Sciatic nerve (tissue), 2 donors: ENCODE measurements around the gene TIMM8A. TPM values are rescaled to one million over a fixed set of nuclear protein-coding genes. Genes with fewer than 3 reads are reported as not detected.
A peak's percentile ranks its signal among the peaks of the same experiment; 100 is the strongest.
"Not testable (repeated sequence)": the region's sequence is repeated elsewhere in the genome, so short reads cannot be mapped to it uniquely, and the experiment has no call there.

ENCODE experiments used
- ATAC-seq: fragments of 200-7000 bp; cut with Tn5 transposase; one replicate; pipeline ENCODE4 v1.9.1; 2020; ENCODE audit warnings: mild to moderate bottlenecking, moderate library complexity
- DNase-seq: peaks from one replicate; pipeline ENCODE4 v3.0.0-alpha.2; 2020; ENCODE audit warnings: low spot score
- intact Hi-C: fragments of 100-400 bp; cut with DNase I; formaldehyde crosslinking; loops from one replicate; pipeline ENCODE4 v1.14.2; 2022
- total RNA-seq: library from RNA; stranded (reverse); fragmentation: NEBNext Ultra II Directional; extraction: Animal tissue kit (Norgen Biotek cat#: 25700); gene quantifications from one replicate; pipeline ENCODE4 v1.2.1, GENCODE V29; 2021
- donor health status: DM: no; HTN: no; CAD: no.
- donor health status: DM: no; HTN: no; CAD: no.

The TIMM8A gene
- total RNA-seq, 1 donor from 2014 or later = 6.1 TPM

- ATAC-seq (no peak), DNase-seq (no peak)
- intact Hi-C loops = loop anchor here (10.0 kb wide), 1 partner anchor 1128 kb away; no protein-coding TSS in a partner anchor
Observed at GRCh38 chrX:101362757-101363156, 14.2 kb upstream of the TIMM8A start.

GRCh38 chrX:101362116-101362515 lies 13.6 kb upstream of the TIMM8A start:
- intact Hi-C loops = loop anchor here (10.0 kb wide), 1 partner anchor 1127 kb away; no protein-coding TSS in a partner anchor
- DNase-seq (no peak), ATAC-seq (no peak)

DNA sequence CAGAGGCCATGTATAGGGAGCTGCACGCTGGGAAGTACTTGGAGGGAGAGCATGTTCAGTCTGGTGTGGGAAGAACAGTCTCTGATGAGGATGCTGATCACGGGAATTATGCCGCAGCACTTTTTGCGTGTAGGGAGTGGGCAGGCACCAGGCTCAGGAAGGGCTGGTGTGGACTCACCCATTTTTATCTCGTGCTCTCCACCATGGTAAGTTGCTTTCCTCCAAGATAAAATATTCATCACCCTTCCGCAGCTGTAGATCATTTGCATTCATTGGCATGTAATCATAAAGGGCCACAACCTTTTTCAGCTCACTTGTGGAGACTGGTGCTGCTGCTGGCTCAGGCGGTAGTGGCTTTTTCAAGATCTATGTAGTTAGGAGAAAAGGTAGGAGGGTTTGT lies 11.8 kb upstream of the TIMM8A start:
- DNase-seq (no peak), ATAC-seq (no peak)
- intact Hi-C loops = loop anchor here (10.0 kb wide), 1 partner anchor 1126 kb away; no protein-coding TSS in a partner anchor

GRCh38 chrX:101359966-101360365 lies 11.4 kb upstream of the TIMM8A start:
- intact Hi-C loops = loop anchor here (10.0 kb wide), 1 partner anchor 1125 kb away; no protein-coding TSS in a partner anchor
- DNase-seq (no peak), ATAC-seq (no peak)

GRCh38 chrX:101357166-101357795 lies 8.7 kb upstream of the TIMM8A start:
- intact Hi-C loops = no loop called here
- ATAC-seq (no peak), DNase-seq (no peak)

DNA sequence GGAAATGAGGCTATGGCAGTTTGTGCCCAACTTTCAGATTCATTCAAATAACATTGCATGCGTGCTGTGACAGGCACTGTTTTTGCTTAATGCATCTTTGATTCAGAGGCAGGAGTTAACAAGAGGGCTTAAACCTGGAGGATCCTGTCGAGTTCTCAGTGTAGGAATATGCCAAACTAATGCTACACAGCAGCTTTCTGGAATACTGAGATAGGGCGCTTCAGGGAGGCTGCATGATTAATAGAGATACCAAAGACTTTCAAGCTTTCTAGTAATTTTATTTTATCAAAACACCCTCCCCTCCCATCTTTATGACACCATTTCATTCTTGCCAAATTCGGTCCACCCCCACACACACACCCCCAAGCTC lies 636 bp upstream of the TIMM8A start:
- DNase-seq (no peak), ATAC-seq (no peak)
- intact Hi-C loops = no loop called here

DNA sequence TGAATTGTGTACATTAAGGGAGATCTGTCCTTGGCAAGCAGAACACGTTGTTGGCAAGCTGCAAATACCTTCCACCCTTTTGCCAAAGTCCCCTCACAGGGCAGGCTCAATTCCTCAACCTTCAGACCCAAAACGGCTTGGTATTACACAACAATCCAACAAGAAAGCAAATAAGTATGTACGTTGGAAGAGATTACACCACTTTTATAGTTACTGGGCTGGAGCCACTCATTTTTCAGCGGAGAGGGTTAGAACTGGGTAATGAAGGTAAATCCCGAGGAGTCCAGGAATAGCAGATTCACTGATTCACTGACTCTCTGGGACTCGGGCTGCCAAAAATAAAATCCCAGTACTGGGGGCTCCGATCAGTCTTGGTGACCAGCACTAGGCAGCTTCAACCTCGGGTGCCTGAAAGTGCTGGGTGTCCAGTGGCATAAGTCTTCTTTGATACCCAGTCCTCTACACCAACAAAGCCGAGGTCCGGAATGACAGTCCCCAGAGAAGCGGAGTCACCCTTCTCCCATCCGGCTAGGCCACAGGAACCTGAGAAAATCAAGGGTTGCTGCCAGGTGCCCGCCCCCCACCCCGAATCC lies 587 bp downstream of the TIMM8A start:
- intact Hi-C loops = no loop called here
- ATAC-seq (peak; percentile 24), DNase-seq (no peak)

GRCh38 chrX:101337776-101338271 lies 10.7 kb downstream of the TIMM8A start:
- DNase-seq = no peak
- no peak for ATAC-seq
- intact Hi-C loops = no loop called here

GRCh38 chrX:101334310-101334709 lies 14.2 kb downstream of the TIMM8A start:
- ATAC-seq, DNase-seq, intact Hi-C loops: not testable (repeated sequence)

GRCh38 chrX:101326600-101326999 lies 21.9 kb downstream of the TIMM8A start:
- intact Hi-C loops, DNase-seq, ATAC-seq: not testable (repeated sequence)

GRCh38 chrX:101303790-101304189 lies 44.8 kb downstream of the TIMM8A start:
- intact Hi-C loops = no loop called here
- DNase-seq (no peak), ATAC-seq (no peak)

Other genes starting within 250 kb of the TIMM8A start
- gene DRP2, start 129.0 kb downstream of the TIMM8A start, total RNA-seq = 381 TPM
- 0.18 TPM for gene TAF7L, start 57.4 kb downstream of the TIMM8A start, total RNA-seq
- 9.7 TPM for gene BTK, start 37.4 kb upstream of the TIMM8A start, total RNA-seq
- gene RPL36A, start 42.3 kb upstream of the TIMM8A start, total RNA-seq = 172 TPM
- gene GLA, start 59.2 kb upstream of the TIMM8A start, total RNA-seq = 19.9 TPM
- 57.9 TPM for gene HNRNPH2, start 59.5 kb upstream of the TIMM8A start, total RNA-seq
- gene ARMCX4, start 136.7 kb upstream of the TIMM8A start, total RNA-seq = 34.1 TPM
- gene ARMCX1, start 201.8 kb upstream of the TIMM8A start, total RNA-seq = 40.9 TPM